ENCODE results near the gene CDKN2B.

CDKN2B gene

GRCh38 chr9:22045423-22045822, 36.3 kb upstream of the CDKN2B start:
- Histone ChIP-seq H3K9me2 (replicated peaks; ENCODE audit: low read depth, low read length) (no peaks in the 10 kb centered on the region), H3K4me1 (ENCODE audit: insufficient read depth, low read length, poor library complexity, severe bottlenecking) (peaks cover 22% of the 10 kb centered on the region), H3K27me3 (ENCODE audit: insufficient read depth, low read length, poor library complexity, severe bottlenecking) (no peaks in the 10 kb centered on the region), H3K79me2 (ENCODE audit: insufficient read depth, low read length) (no peaks in the 10 kb centered on the region), H3K4me3 (ENCODE audit: low read length, poor library complexity, severe bottlenecking) (no peak overlapping the region), H3K4me2 (ENCODE audit: low read depth, low read length, poor library complexity, severe bottlenecking) (no peak overlapping the region), H3K9me3 (ENCODE audit: insufficient read depth, low read depth, low read length) (no peaks in the 10 kb centered on the region), H3K9ac (ENCODE audit: low read depth, low read length, poor library complexity, severe bottlenecking) (no peak overlapping the region), H2AFZ (ENCODE audit: low read length) (no peak overlapping the region), H3F3A (ENCODE audit: low read depth) (peaks cover 1% of the 10 kb centered on the region; the same call in 1 of the 2 replicates), H4K20me1 (ENCODE audit: insufficient read depth, low read length, poor library complexity, severe bottlenecking) (no peaks in the 10 kb centered on the region), H3K36me3 (ENCODE audit: insufficient read depth, low read length) (no peaks in the 10 kb centered on the region)
- no peak for TF ChIP-seq EZH2phosphoT487 (IDR thresholded peaks at IDR 0.05; ENCODE audit: borderline replicate concordance)
- TF ChIP-seq CTCF (conservative IDR thresholded peaks at IDR 0.05; ENCODE audit: low read length), result no peak

DNA sequence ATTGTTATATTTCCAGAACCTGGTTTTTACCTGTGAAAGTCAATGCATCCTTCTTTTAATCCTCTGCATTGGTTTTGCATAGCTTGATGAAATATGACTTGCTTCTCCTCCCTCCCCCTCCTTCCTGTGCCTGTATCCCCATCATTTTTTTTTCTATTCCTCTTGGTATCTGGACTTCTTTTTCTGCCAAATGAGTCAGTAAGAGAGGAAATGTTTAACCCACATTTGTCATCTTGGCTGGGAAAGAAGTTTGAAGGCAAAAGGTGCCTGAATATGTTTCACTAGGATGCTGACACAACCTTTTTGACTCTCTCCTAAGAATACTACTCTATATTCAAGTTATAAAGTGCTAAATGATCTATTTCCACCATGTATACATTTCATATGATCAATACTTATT, 35.5 kb upstream of the CDKN2B start:
- Histone ChIP-seq H3K9me2 (replicated peaks; ENCODE audit: low read depth, low read length) (no peaks in the 10 kb centered on the region), H3K9ac (ENCODE audit: low read depth, low read length, poor library complexity, severe bottlenecking) (no peak overlapping the region), H3K79me2 (ENCODE audit: insufficient read depth, low read length) (no peaks in the 10 kb centered on the region), H3K36me3 (ENCODE audit: insufficient read depth, low read length) (no peaks in the 10 kb centered on the region), H3F3A (ENCODE audit: low read depth) (no peaks in the 10 kb centered on the region), H3K4me2 (ENCODE audit: low read depth, low read length, poor library complexity, severe bottlenecking) (no peak overlapping the region), H2AFZ (ENCODE audit: low read length) (no peak overlapping the region), H3K9me3 (ENCODE audit: insufficient read depth, low read depth, low read length) (no peaks in the 10 kb centered on the region), H3K4me1 (ENCODE audit: insufficient read depth, low read length, poor library complexity, severe bottlenecking) (peaks cover 14% of the 10 kb centered on the region), H3K27me3 (ENCODE audit: insufficient read depth, low read length, poor library complexity, severe bottlenecking) (no peaks in the 10 kb centered on the region), H4K20me1 (ENCODE audit: insufficient read depth, low read length, poor library complexity, severe bottlenecking) (no peaks in the 10 kb centered on the region), H3K4me3 (ENCODE audit: low read length, poor library complexity, severe bottlenecking) (no peak overlapping the region)
- TF ChIP-seq EZH2phosphoT487 (IDR thresholded peaks at IDR 0.05; ENCODE audit: borderline replicate concordance), result no peak

GRCh38 chr9:22043928-22044327, 34.8 kb upstream of the CDKN2B start:
- TF ChIP-seq EZH2phosphoT487 (IDR thresholded peaks at IDR 0.05; ENCODE audit: borderline replicate concordance) (no peak), CTCF (conservative IDR thresholded peaks at IDR 0.05; ENCODE audit: low read length) (no peak)
- Histone ChIP-seq H3K9ac (ENCODE audit: low read depth, low read length, poor library complexity, severe bottlenecking) (no peak overlapping the region), H3K9me3 (ENCODE audit: insufficient read depth, low read depth, low read length) (no peaks in the 10 kb centered on the region), H3K9me2 (replicated peaks; ENCODE audit: low read depth, low read length) (no peaks in the 10 kb centered on the region), H4K20me1 (ENCODE audit: insufficient read depth, low read length, poor library complexity, severe bottlenecking) (no peaks in the 10 kb centered on the region), H3K79me2 (ENCODE audit: insufficient read depth, low read length) (no peaks in the 10 kb centered on the region), H3F3A (ENCODE audit: low read depth) (no peaks in the 10 kb centered on the region), H3K27me3 (ENCODE audit: insufficient read depth, low read length, poor library complexity, severe bottlenecking) (no peaks in the 10 kb centered on the region), H3K4me2 (ENCODE audit: low read depth, low read length, poor library complexity, severe bottlenecking) (no peak overlapping the region), H3K36me3 (ENCODE audit: insufficient read depth, low read length) (no peaks in the 10 kb centered on the region), H3K4me1 (ENCODE audit: insufficient read depth, low read length, poor library complexity, severe bottlenecking) (peaks cover 8% of the 10 kb centered on the region), H2AFZ (ENCODE audit: low read length) (no peak overlapping the region), H3K4me3 (ENCODE audit: low read length, poor library complexity, severe bottlenecking) (no peak overlapping the region)

DNA sequence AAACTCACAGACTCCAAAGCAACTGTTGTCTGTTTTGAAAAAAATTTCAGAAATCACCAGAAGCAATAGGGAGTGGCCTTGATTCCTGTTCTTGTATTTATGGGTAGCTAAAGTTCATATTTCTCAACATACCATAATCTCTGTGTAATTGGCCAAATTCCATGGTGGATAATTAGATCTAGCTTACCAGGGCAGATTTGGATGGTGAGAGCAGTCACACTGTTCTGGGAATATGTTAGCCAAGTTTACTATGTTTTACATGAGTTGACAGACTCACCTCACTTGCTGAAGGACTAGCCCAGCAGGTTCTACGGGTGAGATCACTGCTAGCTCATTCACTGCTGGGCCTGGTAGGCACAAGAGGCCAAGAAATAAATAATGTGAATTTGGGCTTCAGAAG, 32.7 kb upstream of the CDKN2B start:
- H3K4me2 ChIP-seq (ENCODE audit: low read depth, low read length, poor library complexity, severe bottlenecking), result no peak overlapping the region
- no peak overlapping the region for H3K4me3 ChIP-seq (ENCODE audit: low read length, poor library complexity, severe bottlenecking)
- TF ChIP-seq EZH2phosphoT487 (IDR thresholded peaks at IDR 0.05; ENCODE audit: borderline replicate concordance) (no peak), CTCF (conservative IDR thresholded peaks at IDR 0.05; ENCODE audit: low read length) (no peak)
- H2AFZ ChIP-seq (ENCODE audit: low read length), result no peak overlapping the region
- H3K79me2 ChIP-seq (ENCODE audit: insufficient read depth, low read length), result no peaks in the 10 kb centered on the region
- H3K9me3 ChIP-seq (ENCODE audit: insufficient read depth, low read depth, low read length), result no peaks in the 10 kb centered on the region
- no peaks in the 10 kb centered on the region for H3K27me3 ChIP-seq (ENCODE audit: insufficient read depth, low read length, poor library complexity, severe bottlenecking)
- H4K20me1 ChIP-seq (ENCODE audit: insufficient read depth, low read length, poor library complexity, severe bottlenecking), result no peaks in the 10 kb centered on the region
- H3K4me1 ChIP-seq (ENCODE audit: insufficient read depth, low read length, poor library complexity, severe bottlenecking), result peaks cover 19% of the 10 kb centered on the region
- no peaks in the 10 kb centered on the region for H3F3A ChIP-seq (ENCODE audit: low read depth)
- no peak overlapping the region for H3K9ac ChIP-seq (ENCODE audit: low read depth, low read length, poor library complexity, severe bottlenecking)
- no peaks in the 10 kb centered on the region for H3K9me2 ChIP-seq (replicated peaks; ENCODE audit: low read depth, low read length)
- H3K36me3 ChIP-seq (ENCODE audit: insufficient read depth, low read length), result no peaks in the 10 kb centered on the region

Data from Loucy (cell line).